NCI-H2107 treated with DMSO at 0.1 percent for 48 hours (cell line): Measurements from ENCODE around the gene RAB43.
"Not testable (repeated sequence)": the region's sequence is repeated elsewhere in the genome, so short reads cannot be mapped to it uniquely, and the experiment has no call there.

ENCODE experiments used
- DNase-seq: peaks from one replicate; lab custom pipeline; 2025; ENCODE audit not compliant: unreplicated experiment; lab: John Stamatoyannopoulos, UW

RAB43 gene

GRCh38 chr3:129100274-129100673 lies 21.3 kb downstream of the RAB43 start:
- no peak for DNase-seq

- DNase-seq: no peak
Measured at GRCh38 chr3:129095285-129095684, 26.3 kb downstream of the RAB43 start.

GRCh38 chr3:129088312-129088711 lies 33.3 kb downstream of the RAB43 start:
- DNase-seq: not testable (repeated sequence)

- not testable (repeated sequence) for DNase-seq
Measured at GRCh38 chr3:129087904-129088303, 33.7 kb downstream of the RAB43 start.

GRCh38 chr3:129087138-129087702 lies 34.4 kb downstream of the RAB43 start:
- no peak for DNase-seq

GRCh38 chr3:129085818-129086217 lies 35.8 kb downstream of the RAB43 start:
- DNase-seq: no peak

- DNase-seq: no peak
Measured at GRCh38 chr3:129085165-129085715, 36.4 kb downstream of the RAB43 start.

GRCh38 chr3:129084501-129084900 lies 37.1 kb downstream of the RAB43 start:
- no peak for DNase-seq

- DNase-seq: no peak
Measured at GRCh38 chr3:129082026-129082425, 39.6 kb downstream of the RAB43 start.

- no peak for DNase-seq
Measured at GRCh38 chr3:129081503-129081902, 40.1 kb downstream of the RAB43 start.

GRCh38 chr3:129078510-129078909 lies 43.1 kb downstream of the RAB43 start:
- no peak for DNase-seq

GRCh38 chr3:129077222-129077621 lies 44.4 kb downstream of the RAB43 start:
- DNase-seq: no peak

- DNase-seq: no peak
Measured at GRCh38 chr3:129070086-129070885, 51.3 kb downstream of the RAB43 start.

GRCh38 chr3:129069313-129070085 lies 52.1 kb downstream of the RAB43 start:
- DNase-seq: not testable (repeated sequence)

- DNase-seq: no peak
Measured at GRCh38 chr3:129068291-129068886, 53.2 kb downstream of the RAB43 start.

- not testable (repeated sequence) for DNase-seq
Measured at GRCh38 chr3:129067719-129068118, 53.9 kb downstream of the RAB43 start.

GRCh38 chr3:129065720-129066073 lies 55.9 kb downstream of the RAB43 start:
- no peak for DNase-seq

GRCh38 chr3:129065016-129065719 lies 56.4 kb downstream of the RAB43 start:
- DNase-seq: no peak

- DNase-seq: peak; percentile 81
Measured at GRCh38 chr3:129063841-129064482, 57.6 kb downstream of the RAB43 start.

GRCh38 chr3:129063091-129063640 lies 58.4 kb downstream of the RAB43 start:
- no peak for DNase-seq
